Measurements from ENCODE around the gene CREB5. TPM values are rescaled to one million over a fixed set of nuclear protein-coding genes. Genes with fewer than 3 reads are reported as not detected.

Gene CREB5
- total RNA-seq, 2 donors from 2014 or later, result 0.53 to 2.6 TPM

DNA sequence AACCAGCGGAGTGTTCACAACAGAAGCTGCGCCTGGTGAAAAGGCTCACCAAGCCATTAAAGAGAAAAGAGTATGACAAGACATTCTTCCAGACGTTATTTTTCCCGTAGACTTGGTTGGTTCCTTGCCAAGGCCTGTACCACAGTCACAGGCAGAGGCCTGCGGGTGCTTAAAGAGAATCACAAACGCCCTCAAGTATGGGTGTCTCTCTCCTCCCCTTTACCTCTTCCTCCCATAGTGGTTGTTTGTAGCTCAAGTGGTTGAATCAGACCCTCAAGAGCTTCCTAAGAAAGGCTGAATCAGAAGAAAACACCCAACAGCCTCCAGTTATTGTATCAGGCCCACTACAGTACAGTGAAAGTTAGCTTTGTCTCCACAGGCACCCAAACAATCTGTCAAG, 169.0 kb downstream of the CREB5 start:
- no peak overlapping the region for H3K27ac ChIP-seq (ENCODE audit: low read depth, low read length)
- no peaks in the 10 kb centered on the region for H3K9me3 ChIP-seq (ENCODE audit: control insufficient read depth, low read length)
- no peak overlapping the region for H3K4me3 ChIP-seq (ENCODE audit: low read length)
- TF ChIP-seq, protein P1, sequence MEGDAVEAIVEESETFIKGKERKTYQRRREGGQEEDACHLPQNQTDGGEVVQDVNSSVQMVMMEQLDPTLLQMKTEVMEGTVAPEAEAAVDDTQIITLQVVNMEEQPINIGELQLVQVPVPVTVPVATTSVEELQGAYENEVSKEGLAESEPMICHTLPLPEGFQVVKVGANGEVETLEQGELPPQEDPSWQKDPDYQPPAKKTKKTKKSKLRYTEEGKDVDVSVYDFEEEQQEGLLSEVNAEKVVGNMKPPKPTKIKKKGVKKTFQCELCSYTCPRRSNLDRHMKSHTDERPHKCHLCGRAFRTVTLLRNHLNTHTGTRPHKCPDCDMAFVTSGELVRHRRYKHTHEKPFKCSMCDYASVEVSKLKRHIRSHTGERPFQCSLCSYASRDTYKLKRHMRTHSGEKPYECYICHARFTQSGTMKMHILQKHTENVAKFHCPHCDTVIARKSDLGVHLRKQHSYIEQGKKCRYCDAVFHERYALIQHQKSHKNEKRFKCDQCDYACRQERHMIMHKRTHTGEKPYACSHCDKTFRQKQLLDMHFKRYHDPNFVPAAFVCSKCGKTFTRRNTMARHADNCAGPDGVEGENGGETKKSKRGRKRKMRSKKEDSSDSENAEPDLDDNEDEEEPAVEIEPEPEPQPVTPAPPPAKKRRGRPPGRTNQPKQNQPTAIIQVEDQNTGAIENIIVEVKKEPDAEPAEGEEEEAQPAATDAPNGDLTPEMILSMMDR (conservative IDR thresholded peaks at IDR 0.05), result no peak
- no peak overlapping the region for H3K9ac ChIP-seq (ENCODE audit: extremely low read depth, low read length, poor library complexity, severe bottlenecking)
- 92 to 96% methylated on average over 5 to 6 of the region's 6 CpGs for WGBS, 2 experiments (ENCODE audit: insufficient coverage in 1 of 2, insufficient read length in 1 of 2)
- Mint-ChIP-seq H3K36me3 (ENCODE audit: low read depth) (no peaks in the 10 kb centered on the region), H3K27ac (no peak overlapping the region), H3K4me3 (no peak overlapping the region), H3K9me3 (no peaks in the 10 kb centered on the region), H3K4me1 (peaks cover 13% of the 10 kb centered on the region), H3K27me3 (ENCODE audit: insufficient read depth) (peaks cover 8% of the 10 kb centered on the region)
- H3K27me3 ChIP-seq (ENCODE audit: control insufficient read depth, insufficient read depth, low read length, poor library complexity, severe bottlenecking), result no peaks in the 10 kb centered on the region
- H3K36me3 ChIP-seq (ENCODE audit: control insufficient read depth, insufficient read depth, low read length), result no peaks in the 10 kb centered on the region
- no peak for DNase-seq
- no peaks in the 10 kb centered on the region for H3K4me1 ChIP-seq (ENCODE audit: control insufficient read depth, insufficient read depth, low read length)

GRCh38 chr7:28582226-28582625, 169.9 kb downstream of the CREB5 start:
- Histone ChIP-seq H3K27me3 (ENCODE audit: control insufficient read depth, insufficient read depth, low read length, poor library complexity, severe bottlenecking) (no peaks in the 10 kb centered on the region), H3K4me3 (ENCODE audit: low read length) (no peak overlapping the region), H3K9me3 (ENCODE audit: control insufficient read depth, low read length) (no peaks in the 10 kb centered on the region), H3K9ac (ENCODE audit: extremely low read depth, low read length, poor library complexity, severe bottlenecking) (no peak overlapping the region), H3K4me1 (ENCODE audit: control insufficient read depth, insufficient read depth, low read length) (no peaks in the 10 kb centered on the region), H3K27ac (ENCODE audit: low read depth, low read length) (no peak overlapping the region), H3K36me3 (ENCODE audit: control insufficient read depth, insufficient read depth, low read length) (no peaks in the 10 kb centered on the region)
- DNase-seq, result no peak
- no peaks in the 10 kb centered on the region for H3K9me3 Mint-ChIP-seq
- no peaks in the 10 kb centered on the region for H3K36me3 Mint-ChIP-seq (ENCODE audit: low read depth)
- 90 to 100% methylated on average over 2 to 4 of the region's 4 CpGs for WGBS, 2 experiments (ENCODE audit: insufficient coverage in 1 of 2, insufficient read length in 1 of 2)
- peaks cover 6% of the 10 kb centered on the region for H3K27me3 Mint-ChIP-seq (ENCODE audit: insufficient read depth)
- H3K4me3 Mint-ChIP-seq, result no peak overlapping the region
- TF ChIP-seq, protein P1 (conservative IDR thresholded peaks at IDR 0.05), result no peak
- H3K27ac Mint-ChIP-seq, result no peak overlapping the region
- H3K4me1 Mint-ChIP-seq, result peaks cover 13% of the 10 kb centered on the region

- Mint-ChIP-seq H3K4me1 (peaks cover 13% of the 10 kb centered on the region), H3K36me3 (ENCODE audit: low read depth) (no peaks in the 10 kb centered on the region), H3K9me3 (no peaks in the 10 kb centered on the region), H3K27ac (no peak overlapping the region), H3K4me3 (no peak overlapping the region), H3K27me3 (ENCODE audit: insufficient read depth) (peaks cover 6% of the 10 kb centered on the region)
- H3K36me3 ChIP-seq (ENCODE audit: control insufficient read depth, insufficient read depth, low read length), result no peaks in the 10 kb centered on the region
- H3K27me3 ChIP-seq (ENCODE audit: control insufficient read depth, insufficient read depth, low read length, poor library complexity, severe bottlenecking), result no peaks in the 10 kb centered on the region
- no peak overlapping the region for H3K4me3 ChIP-seq (ENCODE audit: low read length)
- TF ChIP-seq, protein P1 (conservative IDR thresholded peaks at IDR 0.05), result no peak
- no peak for DNase-seq
- no peaks in the 10 kb centered on the region for H3K9me3 ChIP-seq (ENCODE audit: control insufficient read depth, low read length)
- H3K9ac ChIP-seq (ENCODE audit: extremely low read depth, low read length, poor library complexity, severe bottlenecking), result no peak overlapping the region
- 91 to 100% methylated on average over 4 of the region's 4 CpGs for WGBS, 2 experiments (ENCODE audit: insufficient coverage in 1 of 2, insufficient read length in 1 of 2)
- H3K27ac ChIP-seq (ENCODE audit: low read depth, low read length), result no peak overlapping the region
- no peaks in the 10 kb centered on the region for H3K4me1 ChIP-seq (ENCODE audit: control insufficient read depth, insufficient read depth, low read length)
Measured at GRCh38 chr7:28584235-28584634, 171.9 kb downstream of the CREB5 start.
